SJSA1 (cell line): Measurements from ENCODE around the gene CD209. TPM values are rescaled to one million over a fixed set of nuclear protein-coding genes. Genes with fewer than 3 reads are reported as not detected.

Source experiments
- DNase-seq, 2 experiments: peaks; one replicate each; pipeline ENCODE4 v3.0.0-alpha.2; 2015 to 2020; ENCODE audit warnings: low spot score in 2 of 2, low read depth in 1 of 2
- H3K27ac ChIP-seq: fragments of 250-450 bp; sonication (Bioruptor Pico); 2 replicates; pipeline ENCODE4 v1.5.1; 2020; ENCODE audit warnings: mild to moderate bottlenecking, moderate library complexity
- H3K27me3 ChIP-seq: fragments of 250-450 bp; sonication (Bioruptor Pico); replicated peaks from 2 replicates; pipeline ENCODE4 v1.5.1; 2020; ENCODE audit warnings: mild to moderate bottlenecking, moderate library complexity
- H3K36me3 ChIP-seq: fragments of 250-450 bp; sonication (Bioruptor Pico); 2 replicates; pipeline ENCODE4 v1.5.1; 2020; ENCODE audit warnings: mild to moderate bottlenecking
- H3K4me1 ChIP-seq: fragments of 250-450 bp; sonication (Bioruptor Pico); replicated peaks from 2 replicates; pipeline ENCODE4 v1.6.1; 2021; ENCODE audit warnings: mild to moderate bottlenecking
- H3K4me3 ChIP-seq: fragments of 250-450 bp; sonication (Bioruptor Pico); 2 replicates; pipeline ENCODE4 v1.5.1; 2020; ENCODE audit warnings: mild to moderate bottlenecking
- H3K9me3 ChIP-seq: fragments of 250-450 bp; sonication (Bioruptor Pico); replicated peaks from 2 replicates; pipeline ENCODE4 v1.5.1; 2020; ENCODE audit warnings: mild to moderate bottlenecking
- total RNA-seq: library from RNA; depleted of rRNA; stranded (reverse); fragments of >200 nt; shearing (Covaris generic); gene quantifications from 2 replicates; pipeline ENCODE4 v1.2.3, GENCODE V29; 2014

The CD209 gene
- total RNA-seq, 1 experiment from 2014 or later: not detected

DNA sequence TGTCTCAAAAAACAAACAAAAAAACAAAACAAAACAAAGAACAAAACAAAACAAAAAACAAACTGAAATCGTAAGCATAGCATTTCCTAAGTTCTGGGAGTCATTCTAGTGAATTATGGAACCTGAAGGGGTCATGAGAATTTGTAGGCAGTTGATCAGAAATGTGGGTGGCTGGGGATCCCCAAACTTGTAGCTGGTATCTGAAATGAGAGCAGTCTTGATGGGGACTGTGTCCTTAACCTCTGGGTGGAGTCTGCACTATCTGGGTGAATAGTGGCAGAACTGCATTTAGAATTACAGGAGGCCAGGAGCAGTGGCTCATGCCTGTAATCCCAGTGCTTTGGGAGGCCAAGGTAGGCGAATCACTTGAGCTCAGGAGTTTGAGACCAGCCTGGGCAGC lies 21.5 kb downstream of the CD209 start:
- no peak for DNase-seq
- no peaks in the 10 kb centered on the region for H3K4me1 ChIP-seq
- H3K27me3 ChIP-seq: peaks cover 34% of the 10 kb centered on the region
- no peak overlapping the region for H3K27ac ChIP-seq
- no peaks in the 10 kb centered on the region for H3K36me3 ChIP-seq
- no peaks in the 10 kb centered on the region for H3K9me3 ChIP-seq
- no peak overlapping the region for H3K4me3 ChIP-seq

- no peaks in the 10 kb centered on the region for H3K36me3 ChIP-seq
These were observed 25.1 kb downstream of the CD209 start for GRCh38 chr19:7722231-7722651.

GRCh38 chr19:7720351-7720750 lies 27.0 kb downstream of the CD209 start:
- Histone ChIP-seq H3K36me3 (no peaks in the 10 kb centered on the region), H3K27ac (no peak overlapping the region), H3K4me3 (no peak overlapping the region), H3K27me3 (peaks cover 4% of the 10 kb centered on the region; the same call in 1 of the 2 replicates), H3K4me1 (no peaks in the 10 kb centered on the region), H3K9me3 (no peaks in the 10 kb centered on the region)
- no peak for DNase-seq

More at GRCh38 chr19:7722231-7722651, 25.1 kb downstream of the CD209 start:
- H3K9me3 ChIP-seq: no peaks in the 10 kb centered on the region
- H3K4me1 ChIP-seq: no peaks in the 10 kb centered on the region
- H3K27me3 ChIP-seq: peaks cover 9% of the 10 kb centered on the region
- no peak overlapping the region for H3K4me3 ChIP-seq
- DNase-seq: no peak
- no peak overlapping the region for H3K27ac ChIP-seq

DNA sequence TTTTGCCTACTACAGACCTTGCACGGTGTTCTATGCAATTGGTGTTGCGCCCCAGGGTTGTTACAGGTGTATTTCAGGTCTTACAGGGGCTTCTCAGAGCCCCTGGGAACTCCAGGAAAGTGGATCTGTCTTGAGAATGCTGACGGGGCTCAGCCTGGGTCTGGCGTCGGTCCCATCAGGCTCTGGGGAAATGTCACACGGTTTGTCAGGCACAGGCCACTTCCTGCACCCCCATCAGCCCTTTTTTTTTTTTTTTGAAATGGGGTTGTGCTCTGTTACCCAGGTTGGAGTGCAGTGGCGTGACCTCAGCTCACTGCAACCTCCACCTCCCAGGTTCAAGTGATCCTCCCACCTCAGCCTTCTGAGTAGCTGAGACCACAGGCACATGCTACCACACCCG lies 28.7 kb downstream of the CD209 start:
- no peaks in the 10 kb centered on the region for H3K4me1 ChIP-seq
- no peak for DNase-seq
- H3K4me3 ChIP-seq: no peak overlapping the region
- H3K9me3 ChIP-seq: no peaks in the 10 kb centered on the region
- H3K27ac ChIP-seq: no peak overlapping the region
- H3K27me3 ChIP-seq: no peaks in the 10 kb centered on the region; the same call in 1 of the 2 replicates
- no peaks in the 10 kb centered on the region for H3K36me3 ChIP-seq

DNA sequence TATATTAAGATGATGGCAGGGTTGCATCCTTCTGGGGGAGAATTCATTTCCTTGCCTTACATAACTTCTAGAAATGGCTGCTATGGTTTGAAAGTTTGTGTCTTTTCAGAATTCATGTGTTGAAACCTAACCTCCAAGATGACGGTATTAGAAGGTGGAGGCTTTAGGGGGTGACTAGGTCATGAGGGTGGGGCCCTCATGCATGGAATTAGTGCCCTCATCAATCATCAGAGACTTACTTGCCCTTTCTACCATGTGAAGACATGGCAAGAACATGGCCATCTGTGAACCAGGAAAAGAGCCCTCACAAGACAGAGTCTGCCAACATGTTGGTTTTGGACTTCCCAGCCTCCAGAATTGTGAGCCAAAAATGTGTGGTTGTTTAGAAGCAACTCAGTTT lies 30.6 kb downstream of the CD209 start:
- DNase-seq: no peak
- H3K27me3 ChIP-seq: no peaks in the 10 kb centered on the region; the same call in 1 of the 2 replicates

DNA sequence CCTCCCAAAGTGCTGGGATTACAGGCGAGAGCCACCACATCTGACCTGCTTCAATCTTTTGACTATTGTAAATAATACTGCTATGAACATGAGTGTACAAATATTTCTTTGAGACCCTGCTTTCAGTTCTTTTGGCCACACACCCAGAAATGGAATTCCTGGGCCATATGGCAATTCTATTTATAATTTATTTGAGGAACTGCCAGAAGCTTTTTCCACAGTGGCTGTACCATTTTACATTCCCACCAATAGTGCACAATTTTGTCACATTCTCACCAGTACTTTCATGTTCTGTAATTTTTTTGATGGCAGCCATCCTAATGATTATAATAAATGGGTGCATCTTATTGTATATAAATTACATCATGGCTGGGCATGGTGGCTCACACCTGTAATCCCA lies 31.7 kb downstream of the CD209 start:
- no peak overlapping the region for H3K27ac ChIP-seq
- H3K4me3 ChIP-seq: no peak overlapping the region
- no peaks in the 10 kb centered on the region; the same call in 1 of the 2 replicates for H3K27me3 ChIP-seq
- DNase-seq: no peak
- H3K36me3 ChIP-seq: no peaks in the 10 kb centered on the region
- no peaks in the 10 kb centered on the region for H3K9me3 ChIP-seq
- H3K4me1 ChIP-seq: no peaks in the 10 kb centered on the region

More for the DNA sequence above, 30.6 kb downstream of the CD209 start:
- Histone ChIP-seq H3K4me1 (no peaks in the 10 kb centered on the region), H3K9me3 (no peaks in the 10 kb centered on the region), H3K4me3 (no peak overlapping the region), H3K36me3 (no peaks in the 10 kb centered on the region), H3K27ac (no peak overlapping the region)

DNA sequence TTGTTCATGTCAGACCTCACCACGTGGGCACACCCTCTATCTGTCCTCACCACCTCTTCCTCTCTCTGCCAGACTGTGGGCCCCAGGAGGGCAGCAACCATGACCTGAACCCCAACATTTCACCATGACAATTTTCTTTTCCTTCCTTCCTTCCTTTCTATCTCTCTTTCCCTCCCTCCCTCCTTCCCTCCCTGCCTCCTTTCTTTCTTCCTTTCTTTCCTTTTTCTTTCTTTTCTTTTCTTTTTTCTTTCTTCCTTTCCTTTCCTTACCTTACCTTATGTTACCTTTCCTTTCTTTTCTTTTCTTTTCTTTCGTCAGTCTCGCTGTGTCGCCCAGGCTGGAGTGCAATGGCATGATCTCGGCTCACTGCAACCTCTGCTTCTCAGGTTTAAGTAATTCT lies 36.7 kb downstream of the CD209 start:
- Histone ChIP-seq H3K27ac (no peak overlapping the region), H3K27me3 (peaks cover 11% of the 10 kb centered on the region; the same call in 1 of the 2 replicates), H3K9me3 (no peaks in the 10 kb centered on the region), H3K4me1 (no peaks in the 10 kb centered on the region), H3K4me3 (no peak overlapping the region), H3K36me3 (no peaks in the 10 kb centered on the region)
- DNase-seq: no peak

GRCh38 chr19:7709932-7710460 lies 37.3 kb downstream of the CD209 start:
- H3K36me3 ChIP-seq: no peaks in the 10 kb centered on the region
- H3K27me3 ChIP-seq: peaks cover 11% of the 10 kb centered on the region; the same call in 1 of the 2 replicates
- H3K9me3 ChIP-seq: no peaks in the 10 kb centered on the region
- no peak overlapping the region for H3K4me3 ChIP-seq
- no peak for DNase-seq
- no peaks in the 10 kb centered on the region for H3K4me1 ChIP-seq
- no peak overlapping the region for H3K27ac ChIP-seq

GRCh38 chr19:7706955-7707456 lies 40.3 kb downstream of the CD209 start:
- DNase-seq: no peak

GRCh38 chr19:7706188-7706954 lies 41.0 kb downstream of the CD209 start:
- no peak overlapping the region for H3K4me3 ChIP-seq
- H3K27me3 ChIP-seq: peaks cover 11% of the 10 kb centered on the region; the same call in 1 of the 2 replicates
- no peaks in the 10 kb centered on the region for H3K36me3 ChIP-seq
- H3K9me3 ChIP-seq: no peaks in the 10 kb centered on the region
- no peaks in the 10 kb centered on the region for H3K4me1 ChIP-seq
- no peak for DNase-seq
- H3K27ac ChIP-seq: no peak overlapping the region

More at GRCh38 chr19:7706955-7707456, 40.3 kb downstream of the CD209 start:
- no peaks in the 10 kb centered on the region for H3K9me3 ChIP-seq
- no peaks in the 10 kb centered on the region for H3K36me3 ChIP-seq
- H3K4me3 ChIP-seq: no peak overlapping the region
- H3K27ac ChIP-seq: no peak overlapping the region
- no peaks in the 10 kb centered on the region for H3K4me1 ChIP-seq
- peaks cover 11% of the 10 kb centered on the region; the same call in 1 of the 2 replicates for H3K27me3 ChIP-seq

- no peak overlapping the region for H3K4me3 ChIP-seq
- no peaks in the 10 kb centered on the region for H3K36me3 ChIP-seq
- no peak overlapping the region for H3K27ac ChIP-seq
- H3K4me1 ChIP-seq: no peaks in the 10 kb centered on the region
- DNase-seq: no peak
- H3K9me3 ChIP-seq: no peaks in the 10 kb centered on the region
- peaks cover 11% of the 10 kb centered on the region; the same call in 1 of the 2 replicates for H3K27me3 ChIP-seq
These were observed 41.7 kb downstream of the CD209 start for GRCh38 chr19:7705387-7706187.

- no peak overlapping the region for H3K4me3 ChIP-seq
- H3K9me3 ChIP-seq: no peaks in the 10 kb centered on the region
- no peak for DNase-seq
- H3K27ac ChIP-seq: no peak overlapping the region
- peaks cover 3% of the 10 kb centered on the region; the same call in 1 of the 2 replicates for H3K27me3 ChIP-seq
- H3K36me3 ChIP-seq: no peaks in the 10 kb centered on the region
- no peaks in the 10 kb centered on the region for H3K4me1 ChIP-seq
These were observed 42.9 kb downstream of the CD209 start for GRCh38 chr19:7704280-7705060.

- Histone ChIP-seq H3K4me3 (no peak overlapping the region), H3K4me1 (no peaks in the 10 kb centered on the region), H3K27ac (no peak overlapping the region), H3K27me3 (no peaks in the 10 kb centered on the region; the same call in 1 of the 2 replicates), H3K9me3 (no peaks in the 10 kb centered on the region), H3K36me3 (no peaks in the 10 kb centered on the region)
- no peak for DNase-seq
These were observed 44.0 kb downstream of the CD209 start for GRCh38 chr19:7703332-7703731.
